DND-41 (cell line): Measurements from ENCODE around the gene SKIC8.

Experiments used
- ATAC-seq: fragments of 200-7000 bp; cut with Tn5 transposase; 3 replicates; pipeline ENCODE4 v1.9.1; 2021; ENCODE audit warnings: low read depth; ENCODE audit not compliant: insufficient read depth
- DNase-seq: peaks from one replicate; pipeline ENCODE4 v3.0.0-alpha.2; 2020
- H2AFZ ChIP-seq: 2 replicates; pipeline ENCODE4 v1.6.0; 2012; ENCODE audit warnings: low read depth, low read length
- H3K27ac ChIP-seq: 2 replicates; pipeline ENCODE4 v1.5.1; 2012; ENCODE audit warnings: low read length, inconsistent platforms
- H3K27me3 ChIP-seq: fragments of 200-600 bp; sonication (generic); 2 replicates; pipeline ENCODE4 v1.6.0; 2012; ENCODE audit warnings: low read length, mild to moderate bottlenecking, inconsistent platforms; ENCODE audit not compliant: insufficient read depth, poor library complexity
- H3K36me3 ChIP-seq: 2 replicates; pipeline ENCODE4 v1.5.1; 2012; ENCODE audit warnings: low read length, inconsistent platforms; ENCODE audit not compliant: insufficient read depth
- H3K4me1 ChIP-seq: 2 replicates; pipeline ENCODE4 v1.5.1; 2012; ENCODE audit warnings: mild to moderate bottlenecking, low read length; ENCODE audit not compliant: insufficient read depth
- H3K4me2 ChIP-seq: 2 replicates; pipeline ENCODE4 v1.6.0; 2012; ENCODE audit warnings: mild to moderate bottlenecking, moderate library complexity, low read length, inconsistent platforms; ENCODE audit not compliant: insufficient read depth
- H3K4me3 ChIP-seq, 2 experiments: fragments of 200-600 bp in 1 of 2; shearing (Covaris generic) in 1 of 2; 2 replicates each; pipeline ENCODE4 v1.5.1; 2012 to 2016; ENCODE audit warnings: inconsistent platforms in 2 of 2, low read length in 2 of 2, mild to moderate bottlenecking in 2 of 2, low read depth in 1 of 2, moderate library complexity in 1 of 2
- H3K79me2 ChIP-seq: 2 replicates; pipeline ENCODE4 v1.6.0; 2012; ENCODE audit warnings: low read length, inconsistent platforms; ENCODE audit not compliant: insufficient read depth
- H3K9ac ChIP-seq: 2 replicates; pipeline ENCODE4 v1.6.0; 2012; ENCODE audit warnings: low read depth, mild to moderate bottlenecking, inconsistent platforms, low read length, moderate library complexity
- H3K9me3 ChIP-seq: 2 replicates; pipeline ENCODE4 v1.5.1; 2012; ENCODE audit warnings: low read length, moderate library complexity, mild to moderate bottlenecking, inconsistent platforms; ENCODE audit not compliant: insufficient read depth, severe bottlenecking
- H4K20me1 ChIP-seq: 2 replicates; pipeline ENCODE4 v1.6.0; 2012; ENCODE audit warnings: low read length; ENCODE audit not compliant: insufficient read depth
- CTCF ChIP-seq: IDR thresholded peaks from 2 replicates; pipeline ENCODE4 v1.5.1; 2012; ENCODE audit warnings: borderline replicate concordance, low read length, moderate library complexity, mild to moderate bottlenecking; ENCODE audit not compliant: poor library complexity, severe bottlenecking; ENCODE audit errors: extremely low read depth
- EZH2 ChIP-seq: IDR thresholded peaks from 3 replicates; pipeline ENCODE4 v1.6.1; 2012; ENCODE audit warnings: borderline replicate concordance, low read depth, mild to moderate bottlenecking, moderate library complexity, low read length, inconsistent platforms; ENCODE audit not compliant: severe bottlenecking

SKIC8 gene

GRCh38 chr15:78276064-78276943 lies 23.1 kb downstream of the SKIC8 start:
- ATAC-seq, result no peak
- Histone ChIP-seq H3K9ac (no peak overlapping the region), H3K79me2 (no peaks in the 10 kb centered on the region)

GRCh38 chr15:78274994-78275393 lies 24.4 kb downstream of the SKIC8 start:
- no peak for ATAC-seq
- TF ChIP-seq EZH2 (no peak), CTCF (no peak)
- peaks cover 10% of the 10 kb centered on the region for H3K36me3 ChIP-seq

More at GRCh38 chr15:78276064-78276943, 23.1 kb downstream of the SKIC8 start:
- Histone ChIP-seq H2AFZ (no peak overlapping the region), H3K27ac (no peak overlapping the region), H3K4me3 (no peak overlapping the region), H3K27me3 (no peaks in the 10 kb centered on the region), H4K20me1 (no peaks in the 10 kb centered on the region), H3K36me3 (peaks cover 17% of the 10 kb centered on the region), H3K4me2 (no peak overlapping the region), H3K4me1 (no peaks in the 10 kb centered on the region), H3K9me3 (no peaks in the 10 kb centered on the region)
- no peak for TF ChIP-seq EZH2
- no peak for TF ChIP-seq CTCF
- no peak for DNase-seq

GRCh38 chr15:78272776-78273175 lies 26.6 kb downstream of the SKIC8 start:
- H3K27ac ChIP-seq, result no peak overlapping the region
- no peaks in the 10 kb centered on the region for H3K36me3 ChIP-seq
- H3K9me3 ChIP-seq, result no peaks in the 10 kb centered on the region
- no peak for DNase-seq
- no peak overlapping the region for H3K4me2 ChIP-seq
- TF ChIP-seq EZH2, result no peak
- no peaks in the 10 kb centered on the region for H3K79me2 ChIP-seq
- H3K9ac ChIP-seq, result no peak overlapping the region
- ATAC-seq, result no peak
- H3K27me3 ChIP-seq, result no peaks in the 10 kb centered on the region
- H2AFZ ChIP-seq, result no peak overlapping the region
- no peaks in the 10 kb centered on the region for H3K4me1 ChIP-seq
- no peaks in the 10 kb centered on the region for H4K20me1 ChIP-seq
- no peak overlapping the region for H3K4me3 ChIP-seq

More at GRCh38 chr15:78274994-78275393, 24.4 kb downstream of the SKIC8 start:
- Histone ChIP-seq H3K27me3 (no peaks in the 10 kb centered on the region), H2AFZ (no peak overlapping the region), H3K9me3 (no peaks in the 10 kb centered on the region), H4K20me1 (no peaks in the 10 kb centered on the region), H3K4me2 (no peak overlapping the region), H3K9ac (no peak overlapping the region), H3K4me3 (no peak overlapping the region), H3K27ac (no peak overlapping the region), H3K4me1 (no peaks in the 10 kb centered on the region), H3K79me2 (no peaks in the 10 kb centered on the region)
- DNase-seq, result no peak

GRCh38 chr15:78272316-78272715 lies 27.1 kb downstream of the SKIC8 start:
- Histone ChIP-seq H2AFZ (no peak overlapping the region), H3K9ac (no peak overlapping the region), H3K4me2 (no peak overlapping the region), H3K9me3 (no peaks in the 10 kb centered on the region), H3K27ac (no peak overlapping the region), H4K20me1 (no peaks in the 10 kb centered on the region), H3K4me1 (no peaks in the 10 kb centered on the region), H3K36me3 (no peaks in the 10 kb centered on the region), H3K4me3 (no peak overlapping the region), H3K79me2 (no peaks in the 10 kb centered on the region), H3K27me3 (no peaks in the 10 kb centered on the region)
- ATAC-seq (no peak), DNase-seq (no peak)
- TF ChIP-seq EZH2 (no peak), CTCF (no peak)
